Raji (cell line): ENCODE measurements around the gene TNPO3.

Experiments
- POLR2A ChIP-seq: IDR thresholded peaks from 2 replicates; pipeline ENCODE4 v1.6.1; 2011; ENCODE audit warnings: low read depth, low read length, control low read depth; ENCODE audit not compliant: insufficient read depth

Gene TNPO3

DNA sequence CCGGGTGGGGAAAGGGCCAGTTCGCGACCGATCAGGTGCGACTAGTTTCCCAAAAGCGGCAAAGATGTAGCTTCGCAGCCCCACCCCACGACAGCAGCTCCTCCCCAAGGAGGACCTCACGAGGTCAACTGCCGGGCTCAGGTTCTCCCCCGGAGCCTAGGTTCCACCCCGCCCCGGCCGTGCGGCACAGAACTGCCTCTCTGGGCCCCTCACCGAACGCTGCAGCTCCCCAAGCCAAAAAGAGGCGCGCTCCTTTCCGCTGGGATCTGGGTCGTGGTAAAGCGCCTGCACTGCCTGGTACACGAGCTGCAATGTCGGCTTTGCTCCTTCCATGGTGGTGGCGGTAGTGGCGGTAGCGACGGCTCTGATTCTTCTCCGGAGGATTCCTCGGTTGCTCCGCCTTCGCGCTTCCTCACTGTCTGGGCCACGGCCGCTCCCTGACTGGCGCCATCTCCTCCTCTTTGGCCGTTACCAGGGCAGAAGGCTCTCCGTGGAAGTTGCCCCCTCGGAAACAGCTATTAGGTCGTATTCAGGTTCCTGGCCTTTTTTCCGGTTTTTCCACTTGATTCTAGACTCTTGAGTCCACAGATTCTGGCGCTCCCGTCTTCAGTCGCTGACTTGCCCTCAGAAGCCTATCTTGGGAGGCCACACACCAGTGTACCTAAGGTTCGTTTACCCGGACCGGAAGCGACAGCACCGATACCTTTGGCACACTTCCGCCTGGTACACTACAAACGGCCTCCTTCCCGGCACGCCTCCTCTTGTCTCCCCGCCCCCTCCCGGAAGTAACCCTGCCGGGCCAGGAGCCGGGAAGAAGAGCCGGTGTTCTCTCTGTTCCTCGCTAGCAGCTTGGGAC, at the start of gene TNPO3:
Gene TNPO3, minus strand, starts transcription at position 674 of the 856 bp plus-strand sequence. Its CDS starts 341 bp downstream, at position 333.
- TF ChIP-seq POLR2A, result peak; percentile 85

DNA sequence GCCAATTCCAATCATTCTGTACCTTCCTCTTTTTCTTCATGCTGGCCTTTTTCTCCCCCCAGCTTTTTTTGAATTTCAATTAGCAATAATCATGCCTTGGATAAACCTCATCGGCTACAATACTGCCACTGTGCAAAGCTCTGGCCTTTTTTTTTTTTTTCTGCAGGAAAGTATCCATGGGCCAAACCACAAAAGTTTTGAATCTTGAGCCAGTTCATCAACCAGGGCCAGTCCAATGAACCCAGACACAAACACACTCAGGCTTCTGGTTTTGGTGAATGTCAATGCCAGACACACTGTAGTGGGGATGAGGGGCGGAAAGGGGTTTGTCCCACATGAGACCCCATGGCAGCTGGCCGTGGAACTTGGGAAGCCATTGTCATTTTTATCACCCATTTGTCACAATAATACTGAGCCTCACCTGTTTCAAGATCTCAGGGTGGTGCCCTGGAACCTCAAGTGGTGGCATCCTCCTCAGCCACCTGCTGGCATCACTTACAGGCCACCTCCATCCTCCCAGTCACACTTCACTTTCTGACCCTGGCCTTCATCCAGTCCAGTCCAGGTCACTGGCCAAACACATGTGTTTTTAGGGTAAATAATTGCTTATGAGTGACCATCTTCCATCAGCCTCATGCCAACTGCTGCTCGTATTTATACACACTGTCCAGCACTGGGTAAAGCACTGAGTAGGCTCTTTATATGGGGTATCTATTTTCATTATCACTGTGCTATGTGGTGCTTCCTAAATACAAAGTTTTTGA, 48.8 kb upstream of the TNPO3 start:
- TF ChIP-seq POLR2A, result no peak

- no peak for TF ChIP-seq POLR2A
Measured at GRCh38 chr7:129101746-129102145, 46.8 kb upstream of the TNPO3 start.

DNA sequence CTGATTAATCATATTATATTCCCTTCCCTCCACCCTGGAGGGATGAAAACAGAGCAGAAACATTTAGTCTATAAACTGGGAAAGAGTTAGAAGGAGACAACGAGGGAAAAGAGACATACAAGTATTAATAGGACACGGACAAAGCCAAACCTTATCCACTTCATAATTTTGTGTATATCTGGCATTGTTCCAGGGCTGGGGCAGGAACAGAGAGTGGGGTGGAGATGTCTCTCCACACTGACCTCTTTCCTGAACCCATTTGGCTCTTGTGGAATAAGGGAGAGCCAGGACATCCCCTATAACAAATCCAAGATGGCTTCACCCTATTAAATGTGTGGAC, 45.9 kb upstream of the TNPO3 start:
- no peak for TF ChIP-seq POLR2A

- no peak for TF ChIP-seq POLR2A
Measured at GRCh38 chr7:129098409-129099084, 43.6 kb upstream of the TNPO3 start.

GRCh38 chr7:129095258-129095657, 40.3 kb upstream of the TNPO3 start:
- TF ChIP-seq POLR2A, result no peak

GRCh38 chr7:129094501-129094900, 39.6 kb upstream of the TNPO3 start:
- TF ChIP-seq POLR2A, result no peak

DNA sequence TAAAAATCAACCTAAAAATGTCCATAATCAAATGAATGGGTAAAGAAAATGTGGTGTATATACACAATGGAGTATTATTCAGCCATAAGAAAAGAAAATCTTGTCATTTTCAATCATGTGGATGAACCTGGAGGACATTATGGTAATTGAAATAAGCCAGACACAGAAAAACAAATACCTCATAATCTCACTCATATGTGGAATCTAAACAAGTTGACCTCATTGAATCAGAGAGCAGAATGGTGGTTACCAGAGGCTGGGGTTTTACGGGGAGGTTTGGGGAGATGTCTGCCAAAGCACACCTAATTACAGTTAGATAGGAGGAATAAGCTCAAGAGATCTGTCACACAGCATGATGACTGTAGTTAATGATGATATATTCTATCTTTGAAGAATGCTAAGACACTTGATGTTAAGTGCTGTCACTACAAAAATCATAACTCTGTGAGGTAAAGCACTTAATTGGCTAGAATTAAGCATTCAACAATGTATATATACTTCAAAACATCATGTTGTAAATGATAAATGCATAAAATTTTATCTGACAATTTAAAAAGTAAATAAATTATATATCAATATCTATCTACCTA, 39.1 kb upstream of the TNPO3 start:
- no peak for TF ChIP-seq POLR2A

- TF ChIP-seq POLR2A, result no peak
Measured at GRCh38 chr7:129091484-129092002, 36.6 kb upstream of the TNPO3 start.

GRCh38 chr7:129090300-129090907, 35.5 kb upstream of the TNPO3 start:
- no peak for TF ChIP-seq POLR2A

DNA sequence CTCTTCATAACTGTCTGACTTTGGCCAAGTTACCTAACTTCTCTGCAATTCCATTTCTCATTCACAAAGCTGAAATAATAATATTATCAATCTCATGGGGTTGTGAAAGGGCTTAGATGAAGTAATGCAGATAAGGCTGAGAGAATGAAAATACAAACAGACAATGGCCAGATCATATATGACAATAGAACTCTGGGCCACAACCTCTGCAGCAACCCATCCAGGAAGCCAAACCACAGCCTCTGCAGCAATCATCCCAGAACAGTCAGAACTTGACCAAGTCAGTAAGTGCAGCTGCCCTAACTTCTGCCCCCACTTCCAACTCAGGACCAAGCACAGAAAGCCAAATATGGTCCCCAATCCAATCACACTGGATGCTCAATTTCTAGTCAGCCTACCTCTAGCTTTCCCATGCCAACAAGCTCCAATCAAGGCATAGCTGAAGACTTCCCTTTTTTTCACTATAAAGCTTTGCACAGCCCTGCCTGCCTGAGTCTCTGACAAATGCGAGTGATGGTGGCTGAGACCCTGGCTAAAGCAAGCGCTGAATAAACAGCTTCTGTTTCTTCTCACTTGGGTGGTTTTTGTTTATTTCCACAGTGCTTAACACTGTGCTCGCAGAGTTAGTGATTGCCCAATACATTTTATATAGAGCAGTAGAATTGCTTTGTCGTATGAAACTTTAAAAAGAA, 34.8 kb upstream of the TNPO3 start:
- TF ChIP-seq POLR2A, result no peak

DNA sequence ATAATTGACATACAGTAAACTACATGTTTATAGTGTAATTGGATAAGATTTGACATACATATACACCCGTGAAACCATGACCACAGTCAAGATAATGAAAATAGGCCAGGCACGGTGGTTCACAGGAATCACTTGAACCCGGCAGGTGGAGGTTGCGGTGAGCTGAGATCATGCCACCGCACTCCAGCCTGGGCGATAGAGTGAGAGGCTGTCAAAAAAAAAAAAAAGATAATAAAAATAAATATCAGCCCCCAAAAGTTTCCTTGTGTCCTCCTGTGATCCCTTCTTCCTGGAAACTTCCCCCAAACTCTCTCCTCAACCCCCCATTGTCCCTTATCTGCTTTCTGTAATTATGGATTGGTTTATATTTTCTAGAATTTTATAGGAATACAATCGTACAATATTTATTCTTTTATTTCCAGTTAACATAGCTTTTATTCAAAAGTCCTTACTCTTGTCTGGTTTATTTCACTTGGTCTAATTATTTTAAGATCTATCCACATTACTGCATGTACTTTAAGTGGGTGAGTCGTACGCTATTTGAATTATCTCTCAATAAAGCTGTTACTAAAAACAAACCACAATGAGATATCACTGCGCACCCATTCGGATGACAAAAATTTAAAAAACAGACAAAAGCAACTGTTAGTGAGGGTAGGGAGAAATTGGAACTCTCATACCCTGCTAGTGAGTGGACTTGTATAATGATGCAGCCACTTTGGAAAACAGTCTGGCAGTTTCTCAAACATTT, 30.1 kb upstream of the TNPO3 start:
- no peak for TF ChIP-seq POLR2A

DNA sequence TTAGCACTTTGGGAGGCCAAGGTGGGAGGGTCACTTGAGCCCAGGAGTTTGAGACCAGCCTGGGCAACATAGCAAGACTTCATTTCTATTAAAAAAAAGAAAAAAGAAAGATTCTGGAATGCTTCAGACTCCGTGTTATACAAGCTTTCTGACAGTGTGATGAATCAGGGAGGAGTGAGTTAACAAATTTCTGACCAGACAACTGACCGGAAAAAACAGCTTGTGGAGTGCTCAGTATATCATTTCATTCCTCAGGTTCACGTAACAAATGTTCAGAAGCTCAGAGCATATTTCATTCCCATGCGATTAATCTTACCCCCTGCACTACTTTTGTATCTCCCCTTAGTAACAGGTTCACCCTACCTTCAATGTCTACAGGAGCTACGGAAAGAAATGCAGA, 28.6 kb upstream of the TNPO3 start:
- TF ChIP-seq POLR2A, result no peak
